HEK293 (cell line): ENCODE measurements around the gene DOP1A.

ENCODE experiments used
- BCL11B ChIP-seq: fragments of 450-650 bp; formaldehyde crosslinking; IDR thresholded peaks from 2 replicates; pipeline ENCODE4 v1.5.1; 2016; ENCODE audit warnings: low read depth, missing biosample characterization, missing genetic modification characterization
- OVOL3 ChIP-seq: fragments of 450-650 bp; formaldehyde crosslinking; IDR thresholded peaks from 2 replicates; pipeline ENCODE4 v1.5.1; 2016; ENCODE audit warnings: missing biosample characterization, missing genetic modification characterization
- TCF7L2 ChIP-seq: IDR thresholded peaks from 2 replicates; pipeline ENCODE4 v1.6.1; 2011; ENCODE audit warnings: low read depth, mild to moderate bottlenecking, inconsistent platforms, low read length, moderate library complexity, borderline replicate concordance
- ZBTB17 ChIP-seq: fragments of 450-650 bp; formaldehyde crosslinking; IDR thresholded peaks from 2 replicates; pipeline ENCODE4 v1.5.1; 2016; ENCODE audit warnings: missing biosample characterization, missing genetic modification characterization
- ZFP3 ChIP-seq: fragments of 450-650 bp; formaldehyde crosslinking; IDR thresholded peaks from 2 replicates; pipeline ENCODE4 v1.5.1; 2016; ENCODE audit warnings: low read depth, missing biosample characterization, missing genetic modification characterization
- ZFP69B ChIP-seq: fragments of 450-650 bp; formaldehyde crosslinking; IDR thresholded peaks from 2 replicates; pipeline ENCODE4 v1.5.1; 2016; ENCODE audit warnings: missing biosample characterization, missing genetic modification characterization
- ZNF140 ChIP-seq: fragments of 450-650 bp; formaldehyde crosslinking; IDR thresholded peaks from 2 replicates; pipeline ENCODE4 v1.5.1; 2016; ENCODE audit warnings: missing biosample characterization, missing genetic modification characterization
- ZNF148 ChIP-seq: fragments of 450-650 bp; formaldehyde crosslinking; IDR thresholded peaks from 2 replicates; pipeline ENCODE4 v1.5.0; 2017; ENCODE audit warnings: missing biosample characterization, missing genetic modification characterization, borderline replicate concordance
- ZNF214 ChIP-seq: fragments of 450-650 bp; formaldehyde crosslinking; IDR thresholded peaks from 2 replicates; pipeline ENCODE4 v1.5.1; 2017; ENCODE audit warnings: missing biosample characterization, mild to moderate bottlenecking, missing genetic modification characterization, borderline replicate concordance
- ZNF23 ChIP-seq: fragments of 450-650 bp; formaldehyde crosslinking; IDR thresholded peaks from 2 replicates; pipeline ENCODE4 v1.5.1; 2016; ENCODE audit warnings: missing biosample characterization, missing genetic modification characterization, borderline replicate concordance
- ZNF335 ChIP-seq: fragments of 450-650 bp; formaldehyde crosslinking; conservative IDR thresholded peaks from 2 replicates; pipeline ENCODE4 v1.5.1; 2016; ENCODE audit warnings: missing biosample characterization, missing genetic modification characterization
- ZNF341 ChIP-seq: fragments of 450-650 bp; formaldehyde crosslinking; IDR thresholded peaks from 2 replicates; pipeline ENCODE4; 2016; ENCODE audit warnings: low read depth, missing biosample characterization, missing genetic modification characterization
- ZNF350 ChIP-seq: fragments of 450-650 bp; formaldehyde crosslinking; IDR thresholded peaks from 2 replicates; pipeline ENCODE4 v1.5.0; 2017; ENCODE audit warnings: missing biosample characterization, mild to moderate bottlenecking, missing genetic modification characterization
- ZNF366 ChIP-seq: fragments of 450-650 bp; formaldehyde crosslinking; conservative IDR thresholded peaks from 2 replicates; pipeline ENCODE4 v1.5.1; 2016; ENCODE audit warnings: missing biosample characterization, missing genetic modification characterization
- ZNF37A ChIP-seq: fragments of 450-650 bp; IDR thresholded peaks from 2 replicates; pipeline ENCODE4 v1.5.1; 2018; ENCODE audit warnings: missing biosample characterization, missing genetic modification characterization
- ZNF529 ChIP-seq: fragments of 450-650 bp; formaldehyde crosslinking; IDR thresholded peaks from 2 replicates; pipeline ENCODE4 v1.5.1; 2017; ENCODE audit warnings: missing genetic modification characterization, missing biosample characterization; ENCODE audit not compliant: insufficient replicate concordance
- ZNF692 ChIP-seq: fragments of 450-650 bp; formaldehyde crosslinking; IDR thresholded peaks from 2 replicates; pipeline ENCODE4 v1.5.1; 2016; ENCODE audit warnings: missing biosample characterization, missing genetic modification characterization
- ZNF791 ChIP-seq: fragments of 450-650 bp; formaldehyde crosslinking; IDR thresholded peaks from 2 replicates; pipeline ENCODE4 v1.5.1; 2016; ENCODE audit warnings: missing biosample characterization, missing genetic modification characterization
- ZNF830 ChIP-seq: fragments of 450-650 bp; IDR thresholded peaks from 2 replicates; pipeline ENCODE4 v1.5.0; 2018; ENCODE audit warnings: missing biosample characterization, missing genetic modification characterization, low read depth, mild to moderate bottlenecking, moderate library complexity
- ZNF843 ChIP-seq: fragments of 450-650 bp; formaldehyde crosslinking; IDR thresholded peaks from 2 replicates; pipeline ENCODE4 v1.5.1; 2016; ENCODE audit warnings: missing biosample characterization, missing genetic modification characterization
- TF ChIP-seq, protein P1 (sequence below): fragments of 450-650 bp; formaldehyde crosslinking; IDR thresholded peaks from 2 replicates; pipeline ENCODE4 v1.5.1; 2016; ENCODE audit warnings: missing biosample characterization, missing genetic modification characterization
- TF ChIP-seq, protein P2 (sequence below): fragments of 450-650 bp; formaldehyde crosslinking; IDR thresholded peaks from 2 replicates; pipeline ENCODE4 v1.5.1; 2016; ENCODE audit warnings: missing biosample characterization, missing genetic modification characterization, borderline replicate concordance
- TF ChIP-seq, protein P3 (sequence below): fragments of 450-650 bp; IDR thresholded peaks from 2 replicates; pipeline ENCODE4 v1.5.1; 2018; ENCODE audit warnings: missing biosample characterization, missing genetic modification characterization
- TF ChIP-seq, protein P4 (sequence below): IDR thresholded peaks from 2 replicates; pipeline ENCODE4 v1.6.1; 2011; ENCODE audit warnings: mild to moderate bottlenecking, low read depth, low read length, borderline replicate concordance

DOP1A gene

GRCh38 chr6:83067448-83068439 lies at the start of gene DOP1A (continued):
- TF ChIP-seq, protein P1, sequence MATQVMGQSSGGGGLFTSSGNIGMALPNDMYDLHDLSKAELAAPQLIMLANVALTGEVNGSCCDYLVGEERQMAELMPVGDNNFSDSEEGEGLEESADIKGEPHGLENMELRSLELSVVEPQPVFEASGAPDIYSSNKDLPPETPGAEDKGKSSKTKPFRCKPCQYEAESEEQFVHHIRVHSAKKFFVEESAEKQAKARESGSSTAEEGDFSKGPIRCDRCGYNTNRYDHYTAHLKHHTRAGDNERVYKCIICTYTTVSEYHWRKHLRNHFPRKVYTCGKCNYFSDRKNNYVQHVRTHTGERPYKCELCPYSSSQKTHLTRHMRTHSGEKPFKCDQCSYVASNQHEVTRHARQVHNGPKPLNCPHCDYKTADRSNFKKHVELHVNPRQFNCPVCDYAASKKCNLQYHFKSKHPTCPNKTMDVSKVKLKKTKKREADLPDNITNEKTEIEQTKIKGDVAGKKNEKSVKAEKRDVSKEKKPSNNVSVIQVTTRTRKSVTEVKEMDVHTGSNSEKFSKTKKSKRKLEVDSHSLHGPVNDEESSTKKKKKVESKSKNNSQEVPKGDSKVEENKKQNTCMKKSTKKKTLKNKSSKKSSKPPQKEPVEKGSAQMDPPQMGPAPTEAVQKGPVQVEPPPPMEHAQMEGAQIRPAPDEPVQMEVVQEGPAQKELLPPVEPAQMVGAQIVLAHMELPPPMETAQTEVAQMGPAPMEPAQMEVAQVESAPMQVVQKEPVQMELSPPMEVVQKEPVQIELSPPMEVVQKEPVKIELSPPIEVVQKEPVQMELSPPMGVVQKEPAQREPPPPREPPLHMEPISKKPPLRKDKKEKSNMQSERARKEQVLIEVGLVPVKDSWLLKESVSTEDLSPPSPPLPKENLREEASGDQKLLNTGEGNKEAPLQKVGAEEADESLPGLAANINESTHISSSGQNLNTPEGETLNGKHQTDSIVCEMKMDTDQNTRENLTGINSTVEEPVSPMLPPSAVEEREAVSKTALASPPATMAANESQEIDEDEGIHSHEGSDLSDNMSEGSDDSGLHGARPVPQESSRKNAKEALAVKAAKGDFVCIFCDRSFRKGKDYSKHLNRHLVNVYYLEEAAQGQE, result peak; percentile 71; the same call in 1 of the 2 replicates
- no peak for TF ChIP-seq ZNF366
- peak; percentile 54 for TF ChIP-seq ZNF341 (tag by site-specific recombination)
- no peak for TF ChIP-seq ZNF140 (tag by site-specific recombination)
- no peak for TF ChIP-seq TCF7L2
- no peak for TF ChIP-seq ZNF350 (tag by site-specific recombination)
- 0 out of 2 replicates have a peak, but pooled peaks have one; percentile 17 for TF ChIP-seq ZNF843
- TF ChIP-seq, protein P2, sequence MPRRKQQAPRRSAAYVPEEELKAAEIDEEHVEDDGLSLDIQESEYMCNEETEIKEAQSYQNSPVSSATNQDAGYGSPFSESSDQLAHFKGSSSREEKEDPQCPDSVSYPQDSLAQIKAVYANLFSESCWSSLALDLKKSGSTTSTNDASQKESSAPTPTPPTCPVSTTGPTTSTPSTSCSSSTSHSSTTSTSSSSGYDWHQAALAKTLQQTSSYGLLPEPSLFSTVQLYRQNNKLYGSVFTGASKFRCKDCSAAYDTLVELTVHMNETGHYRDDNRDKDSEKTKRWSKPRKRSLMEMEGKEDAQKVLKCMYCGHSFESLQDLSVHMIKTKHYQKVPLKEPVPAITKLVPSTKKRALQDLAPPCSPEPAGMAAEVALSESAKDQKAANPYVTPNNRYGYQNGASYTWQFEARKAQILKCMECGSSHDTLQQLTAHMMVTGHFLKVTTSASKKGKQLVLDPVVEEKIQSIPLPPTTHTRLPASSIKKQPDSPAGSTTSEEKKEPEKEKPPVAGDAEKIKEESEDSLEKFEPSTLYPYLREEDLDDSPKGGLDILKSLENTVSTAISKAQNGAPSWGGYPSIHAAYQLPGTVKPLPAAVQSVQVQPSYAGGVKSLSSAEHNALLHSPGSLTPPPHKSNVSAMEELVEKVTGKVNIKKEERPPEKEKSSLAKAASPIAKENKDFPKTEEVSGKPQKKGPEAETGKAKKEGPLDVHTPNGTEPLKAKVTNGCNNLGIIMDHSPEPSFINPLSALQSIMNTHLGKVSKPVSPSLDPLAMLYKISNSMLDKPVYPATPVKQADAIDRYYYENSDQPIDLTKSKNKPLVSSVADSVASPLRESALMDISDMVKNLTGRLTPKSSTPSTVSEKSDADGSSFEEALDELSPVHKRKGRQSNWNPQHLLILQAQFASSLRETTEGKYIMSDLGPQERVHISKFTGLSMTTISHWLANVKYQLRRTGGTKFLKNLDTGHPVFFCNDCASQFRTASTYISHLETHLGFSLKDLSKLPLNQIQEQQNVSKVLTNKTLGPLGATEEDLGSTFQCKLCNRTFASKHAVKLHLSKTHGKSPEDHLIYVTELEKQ (tag by site-specific recombination), result no peak; the same call in 1 of the 2 replicates
- TF ChIP-seq, protein P3, sequence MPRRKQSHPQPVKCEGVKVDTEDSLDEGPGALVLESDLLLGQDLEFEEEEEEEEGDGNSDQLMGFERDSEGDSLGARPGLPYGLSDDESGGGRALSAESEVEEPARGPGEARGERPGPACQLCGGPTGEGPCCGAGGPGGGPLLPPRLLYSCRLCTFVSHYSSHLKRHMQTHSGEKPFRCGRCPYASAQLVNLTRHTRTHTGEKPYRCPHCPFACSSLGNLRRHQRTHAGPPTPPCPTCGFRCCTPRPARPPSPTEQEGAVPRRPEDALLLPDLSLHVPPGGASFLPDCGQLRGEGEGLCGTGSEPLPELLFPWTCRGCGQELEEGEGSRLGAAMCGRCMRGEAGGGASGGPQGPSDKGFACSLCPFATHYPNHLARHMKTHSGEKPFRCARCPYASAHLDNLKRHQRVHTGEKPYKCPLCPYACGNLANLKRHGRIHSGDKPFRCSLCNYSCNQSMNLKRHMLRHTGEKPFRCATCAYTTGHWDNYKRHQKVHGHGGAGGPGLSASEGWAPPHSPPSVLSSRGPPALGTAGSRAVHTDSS (tag by site-specific recombination), result no peak
- TF ChIP-seq ZFP69B, result no peak
- peak; percentile 96 for TF ChIP-seq ZNF335 (tag by site-specific recombination)
- TF ChIP-seq ZNF791 (tag by site-specific recombination), result no peak
- no peak for TF ChIP-seq OVOL3 (tag by site-specific recombination)
- TF ChIP-seq ZNF23 (tag by site-specific recombination), result no peak
- TF ChIP-seq, protein P4, sequence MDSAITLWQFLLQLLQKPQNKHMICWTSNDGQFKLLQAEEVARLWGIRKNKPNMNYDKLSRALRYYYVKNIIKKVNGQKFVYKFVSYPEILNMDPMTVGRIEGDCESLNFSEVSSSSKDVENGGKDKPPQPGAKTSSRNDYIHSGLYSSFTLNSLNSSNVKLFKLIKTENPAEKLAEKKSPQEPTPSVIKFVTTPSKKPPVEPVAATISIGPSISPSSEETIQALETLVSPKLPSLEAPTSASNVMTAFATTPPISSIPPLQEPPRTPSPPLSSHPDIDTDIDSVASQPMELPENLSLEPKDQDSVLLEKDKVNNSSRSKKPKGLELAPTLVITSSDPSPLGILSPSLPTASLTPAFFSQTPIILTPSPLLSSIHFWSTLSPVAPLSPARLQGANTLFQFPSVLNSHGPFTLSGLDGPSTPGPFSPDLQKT, result no peak
- no peak for TF ChIP-seq ZNF37A (tag by site-specific recombination)
- no peak for TF ChIP-seq ZFP3 (tag by site-specific recombination)
- no peak for TF ChIP-seq ZNF214 (tag by site-specific recombination)
- TF ChIP-seq ZNF830 (tag by site-specific recombination), result no peak
- no peak for TF ChIP-seq ZNF148 (tag by site-specific recombination)
- TF ChIP-seq ZBTB17 (tag by site-specific recombination), result peak; percentile 89
- peak; percentile 70; the same call in 1 of the 2 replicates for TF ChIP-seq ZNF692 (tag by site-specific recombination)
- no peak for TF ChIP-seq ZNF529 (tag by site-specific recombination)
- TF ChIP-seq BCL11B (tag by site-specific recombination), result no peak
